HepG2 (cell line): ENCODE results near the gene ANKZF1. TPM values are rescaled to one million over a fixed set of nuclear protein-coding genes. Genes with fewer than 3 reads are reported as not detected.
A peak's percentile ranks its signal among the peaks of the same experiment; 100 is the strongest.

Source experiments
- ARNT ChIP-seq: fragments of 450-650 bp; IDR thresholded peaks from 2 replicates; pipeline ENCODE4 v1.6.1; 2017
- ATM ChIP-seq: fragments of 450-650 bp; IDR thresholded peaks from 2 replicates; pipeline ENCODE4 v1.7.1; 2017; ENCODE audit warnings: mild to moderate bottlenecking, borderline replicate concordance
- FOSL2 ChIP-seq: sonication (generic); formaldehyde crosslinking; IDR thresholded peaks from 2 replicates; pipeline ENCODE4 v1.4.0; 2020; ENCODE audit warnings: missing genetic modification reagents
- HNRNPUL1 ChIP-seq: fragments of 200-400 bp; formaldehyde crosslinking; IDR thresholded peaks from 2 replicates; pipeline ENCODE4 v1.6.1; 2017; ENCODE audit warnings: low read depth, mild to moderate bottlenecking, low read length, moderate library complexity
- NBN ChIP-seq: fragments of 450-650 bp; conservative IDR thresholded peaks from 2 replicates; pipeline ENCODE4 v1.6.1; 2017
- POLR2A ChIP-seq, 2 experiments: IDR thresholded peaks; 2 replicates each; pipeline ENCODE4 v1.6.1; 2011; ENCODE audit warnings: low read depth in 2 of 2, low read length in 2 of 2, mild to moderate bottlenecking in 1 of 2, moderate library complexity in 1 of 2; ENCODE audit not compliant: insufficient read depth in 1 of 2
- RBM22 ChIP-seq: fragments of 200-400 bp; formaldehyde crosslinking; optimal IDR thresholded peaks from 2 replicates; pipeline ENCODE3; 2017; ENCODE audit warnings: mild to moderate bottlenecking, low read length, moderate library complexity
- SAFB2 ChIP-seq: sonication (generic); formaldehyde crosslinking; IDR thresholded peaks from 2 replicates; pipeline ENCODE4 v1.5.1; 2020; ENCODE audit warnings: missing genetic modification reagents, low read depth, mild to moderate bottlenecking, borderline replicate concordance
- YEATS4 ChIP-seq: sonication (generic); formaldehyde crosslinking; IDR thresholded peaks from 2 replicates; pipeline ENCODE4 v1.4.0; 2020; ENCODE audit warnings: missing genetic modification reagents, borderline replicate concordance
- ZBTB7A ChIP-seq: sonication (generic); formaldehyde crosslinking; IDR thresholded peaks from 2 replicates; pipeline ENCODE4 v1.8.0; 2022; ENCODE audit warnings: mild to moderate bottlenecking, missing genetic modification reagents
- ZNF138 ChIP-seq: sonication (generic); formaldehyde crosslinking; IDR thresholded peaks from 2 replicates; pipeline ENCODE4 v1.5.0; 2020; ENCODE audit warnings: mild to moderate bottlenecking, low read depth, missing genetic modification reagents
- ZNF550 ChIP-seq: sonication (generic); formaldehyde crosslinking; IDR thresholded peaks from 2 replicates; pipeline ENCODE4 v1.4.0; 2020; ENCODE audit warnings: mild to moderate bottlenecking, missing genetic modification reagents, borderline replicate concordance
- ZNF616 ChIP-seq: sonication (generic); formaldehyde crosslinking; IDR thresholded peaks from 2 replicates; pipeline ENCODE4 v1.5.0; 2020; ENCODE audit warnings: low read depth, mild to moderate bottlenecking, missing genetic modification reagents
- ZNF781 ChIP-seq: sonication (generic); formaldehyde crosslinking; IDR thresholded peaks from 2 replicates; pipeline ENCODE4 v1.5.1; 2020; ENCODE audit warnings: borderline replicate concordance, mild to moderate bottlenecking, missing genetic modification reagents; ENCODE audit errors: not compliant biosample characterization
- polyA plus RNA-seq, 8 experiments: library from polyadenylated mRNA; depleted of rRNA in 3 of 8; stranded (reverse) in 7 of 8; unstranded in 1 of 8; fragments of >200 nt; fragmentation: Illumina TruSeq in 4 of 8; extraction: Trizol in 4 of 8; gene quantifications; 2 replicates each; pipeline versions ENCODE4 v1.2.1 to v1.2.3, GENCODE V29; 2011 to 2016; ENCODE audit warnings: low read depth in 4 of 8, missing spikeins in 1 of 8, mixed read lengths in 1 of 8; ENCODE audit not compliant: insufficient read depth in 1 of 8
- total RNA-seq, 5 experiments: library from RNA; depleted of rRNA; stranded (reverse); fragments of >200 nt; fragmentation: Illumina TruSeq; extraction: Trizol; gene quantifications; 2 replicates each; pipeline ENCODE4 v1.2.3, GENCODE V29; 2016; ENCODE audit warnings: low read depth in 1 of 5
- TF ChIP-seq, protein P1 (sequence below): sonication (generic); formaldehyde crosslinking; IDR thresholded peaks from 2 replicates; pipeline ENCODE4 v1.4.0; 2020; ENCODE audit warnings: missing genetic modification reagents
- TF ChIP-seq, protein P2 (sequence below): sonication (generic); formaldehyde crosslinking; IDR thresholded peaks from 2 replicates; pipeline ENCODE4 v1.4.0; 2020; ENCODE audit warnings: missing genetic modification reagents, borderline replicate concordance
- TF ChIP-seq, protein P3 (sequence below): sonication (generic); formaldehyde crosslinking; IDR thresholded peaks from 2 replicates; pipeline ENCODE4 v1.4.0; 2020; ENCODE audit warnings: missing genetic modification reagents
- TF ChIP-seq, protein P4 (sequence below): sonication (generic); formaldehyde crosslinking; IDR thresholded peaks from 2 replicates; pipeline ENCODE4 v1.4.0; 2020; ENCODE audit warnings: low read depth, missing genetic modification reagents
- TF ChIP-seq, protein P5 (sequence below): fragments of 450-650 bp; IDR thresholded peaks from 2 replicates; pipeline ENCODE4 v1.6.1; 2016

ANKZF1 gene
- total and polyA plus RNA-seq, 2 of the 13 experiments (the other 11 are each of a cell fraction or from before 2014, with no cell fraction given), result 25.3 to 128 TPM

DNA sequence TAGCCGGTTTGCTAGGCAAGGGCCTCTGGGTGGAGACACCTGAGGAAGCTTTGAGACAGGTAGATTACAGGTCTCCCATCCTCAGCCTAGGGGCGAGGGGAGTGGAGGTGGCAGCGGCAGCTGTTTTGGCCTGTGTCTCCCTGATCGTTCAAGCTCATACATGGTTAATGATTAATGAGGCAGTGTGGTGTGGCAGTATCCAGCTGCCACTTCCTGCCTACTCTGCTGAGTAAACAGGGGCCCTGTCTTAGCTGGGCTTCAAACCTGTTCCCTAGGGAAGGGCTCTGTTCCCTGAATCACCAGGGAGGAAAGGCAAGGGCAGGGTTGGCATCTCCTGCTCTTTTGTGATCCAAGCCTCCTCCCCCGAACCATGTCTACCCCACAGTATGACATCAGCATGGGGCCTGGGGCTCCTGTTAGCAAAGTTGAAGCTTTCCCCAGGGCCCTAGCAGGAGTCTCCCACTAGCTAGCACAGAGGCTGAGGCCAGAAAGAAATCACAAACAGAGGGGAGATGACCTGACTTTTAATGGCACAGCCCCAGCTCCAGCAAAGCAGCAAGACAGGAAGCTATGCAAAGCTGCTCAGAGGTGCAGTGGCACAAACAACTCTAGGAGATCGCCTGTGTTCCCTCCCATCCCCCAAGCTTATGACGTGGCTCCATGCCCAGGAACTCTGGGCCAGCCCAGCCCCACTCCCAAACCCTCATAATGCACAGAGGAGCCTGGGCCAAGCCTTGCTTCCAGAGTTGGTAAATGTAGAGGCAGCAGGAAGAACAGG lies 19.8 kb downstream of the ANKZF1 start (continued):
- TF ChIP-seq, protein P1, sequence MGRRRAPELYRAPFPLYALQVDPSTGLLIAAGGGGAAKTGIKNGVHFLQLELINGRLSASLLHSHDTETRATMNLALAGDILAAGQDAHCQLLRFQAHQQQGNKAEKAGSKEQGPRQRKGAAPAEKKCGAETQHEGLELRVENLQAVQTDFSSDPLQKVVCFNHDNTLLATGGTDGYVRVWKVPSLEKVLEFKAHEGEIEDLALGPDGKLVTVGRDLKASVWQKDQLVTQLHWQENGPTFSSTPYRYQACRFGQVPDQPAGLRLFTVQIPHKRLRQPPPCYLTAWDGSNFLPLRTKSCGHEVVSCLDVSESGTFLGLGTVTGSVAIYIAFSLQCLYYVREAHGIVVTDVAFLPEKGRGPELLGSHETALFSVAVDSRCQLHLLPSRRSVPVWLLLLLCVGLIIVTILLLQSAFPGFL (CRISPR knock-in tag), result no peak
- TF ChIP-seq NBN (no peak), POLR2A (IDR thresholded peaks at IDR 0.05; ENCODE audit: insufficient read depth in 1 of 2, low read depth in 2 of 2, low read length in 2 of 2) (0 out of 4 replicates have a peak, but pooled peaks of 1 of the 2 experiments have one; percentile 31), ZNF550 (0 out of 2 replicates have a peak, but pooled peaks have one; percentile 55), ZNF616 (CRISPR knock-in tag) (0 out of 2 replicates have a peak, but pooled peaks have one; percentile 30), ZNF781 (no peak), ZNF138 (no peak), ZBTB7A (CRISPR knock-in tag) (no peak; the same call in 1 of the 2 replicates), FOSL2 (CRISPR knock-in tag) (peak; percentile 55), RBM22 (peak; percentile 88), SAFB2 (no peak; the same call in 1 of the 2 replicates), ARNT (no peak), YEATS4 (peak; percentile 76; the same call in 1 of the 2 replicates), ATM (no peak), HNRNPUL1 (peak; percentile 90; the same call in 1 of the 2 replicates)
- TF ChIP-seq, protein P2, sequence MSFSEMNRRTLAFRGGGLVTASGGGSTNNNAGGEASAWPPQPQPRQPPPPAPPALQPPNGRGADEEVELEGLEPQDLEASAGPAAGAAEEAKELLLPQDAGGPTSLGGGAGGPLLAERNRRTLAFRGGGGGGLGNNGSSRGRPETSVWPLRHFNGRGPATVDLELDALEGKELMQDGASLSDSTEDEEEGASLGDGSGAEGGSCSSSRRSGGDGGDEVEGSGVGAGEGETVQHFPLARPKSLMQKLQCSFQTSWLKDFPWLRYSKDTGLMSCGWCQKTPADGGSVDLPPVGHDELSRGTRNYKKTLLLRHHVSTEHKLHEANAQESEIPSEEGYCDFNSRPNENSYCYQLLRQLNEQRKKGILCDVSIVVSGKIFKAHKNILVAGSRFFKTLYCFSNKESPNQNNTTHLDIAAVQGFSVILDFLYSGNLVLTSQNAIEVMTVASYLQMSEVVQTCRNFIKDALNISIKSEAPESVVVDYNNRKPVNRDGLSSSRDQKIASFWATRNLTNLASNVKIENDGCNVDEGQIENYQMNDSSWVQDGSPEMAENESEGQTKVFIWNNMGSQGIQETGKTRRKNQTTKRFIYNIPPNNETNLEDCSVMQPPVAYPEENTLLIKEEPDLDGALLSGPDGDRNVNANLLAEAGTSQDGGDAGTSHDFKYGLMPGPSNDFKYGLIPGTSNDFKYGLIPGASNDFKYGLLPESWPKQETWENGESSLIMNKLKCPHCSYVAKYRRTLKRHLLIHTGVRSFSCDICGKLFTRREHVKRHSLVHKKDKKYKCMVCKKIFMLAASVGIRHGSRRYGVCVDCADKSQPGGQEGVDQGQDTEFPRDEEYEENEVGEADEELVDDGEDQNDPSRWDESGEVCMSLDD (CRISPR knock-in tag), result no peak
- TF ChIP-seq, protein P3, sequence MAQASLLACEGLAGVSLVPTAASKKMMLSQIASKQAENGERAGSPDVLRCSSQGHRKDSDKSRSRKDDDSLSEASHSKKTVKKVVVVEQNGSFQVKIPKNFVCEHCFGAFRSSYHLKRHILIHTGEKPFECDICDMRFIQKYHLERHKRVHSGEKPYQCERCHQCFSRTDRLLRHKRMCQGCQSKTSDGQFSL, result no peak
- TF ChIP-seq, protein P4, sequence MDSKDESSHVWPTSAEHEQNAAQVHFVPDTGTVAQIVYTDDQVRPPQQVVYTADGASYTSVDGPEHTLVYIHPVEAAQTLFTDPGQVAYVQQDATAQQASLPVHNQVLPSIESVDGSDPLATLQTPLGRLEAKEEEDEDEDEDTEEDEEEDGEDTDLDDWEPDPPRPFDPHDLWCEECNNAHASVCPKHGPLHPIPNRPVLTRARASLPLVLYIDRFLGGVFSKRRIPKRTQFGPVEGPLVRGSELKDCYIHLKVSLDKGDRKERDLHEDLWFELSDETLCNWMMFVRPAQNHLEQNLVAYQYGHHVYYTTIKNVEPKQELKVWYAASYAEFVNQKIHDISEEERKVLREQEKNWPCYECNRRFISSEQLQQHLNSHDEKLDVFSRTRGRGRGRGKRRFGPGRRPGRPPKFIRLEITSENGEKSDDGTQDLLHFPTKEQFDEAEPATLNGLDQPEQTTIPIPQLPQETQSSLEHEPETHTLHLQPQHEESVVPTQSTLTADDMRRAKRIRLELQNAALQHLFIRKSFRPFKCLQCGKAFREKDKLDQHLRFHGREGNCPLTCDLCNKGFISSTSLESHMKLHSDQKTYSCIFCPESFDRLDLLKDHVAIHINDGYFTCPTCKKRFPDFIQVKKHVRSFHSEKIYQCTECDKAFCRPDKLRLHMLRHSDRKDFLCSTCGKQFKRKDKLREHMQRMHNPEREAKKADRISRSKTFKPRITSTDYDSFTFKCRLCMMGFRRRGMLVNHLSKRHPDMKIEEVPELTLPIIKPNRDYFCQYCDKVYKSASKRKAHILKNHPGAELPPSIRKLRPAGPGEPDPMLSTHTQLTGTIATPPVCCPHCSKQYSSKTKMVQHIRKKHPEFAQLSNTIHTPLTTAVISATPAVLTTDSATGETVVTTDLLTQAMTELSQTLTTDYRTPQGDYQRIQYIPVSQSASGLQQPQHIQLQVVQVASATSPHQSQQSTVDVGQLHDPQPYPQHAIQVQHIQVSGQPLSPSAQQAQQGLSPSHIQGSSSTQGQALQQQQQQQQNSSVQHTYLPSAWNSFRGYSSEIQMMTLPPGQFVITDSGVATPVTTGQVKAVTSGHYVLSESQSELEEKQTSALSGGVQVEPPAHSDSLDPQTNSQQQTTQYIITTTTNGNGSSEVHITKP (CRISPR knock-in tag), result peak; percentile 52; the same call in 1 of the 2 replicates
- TF ChIP-seq, protein P5, sequence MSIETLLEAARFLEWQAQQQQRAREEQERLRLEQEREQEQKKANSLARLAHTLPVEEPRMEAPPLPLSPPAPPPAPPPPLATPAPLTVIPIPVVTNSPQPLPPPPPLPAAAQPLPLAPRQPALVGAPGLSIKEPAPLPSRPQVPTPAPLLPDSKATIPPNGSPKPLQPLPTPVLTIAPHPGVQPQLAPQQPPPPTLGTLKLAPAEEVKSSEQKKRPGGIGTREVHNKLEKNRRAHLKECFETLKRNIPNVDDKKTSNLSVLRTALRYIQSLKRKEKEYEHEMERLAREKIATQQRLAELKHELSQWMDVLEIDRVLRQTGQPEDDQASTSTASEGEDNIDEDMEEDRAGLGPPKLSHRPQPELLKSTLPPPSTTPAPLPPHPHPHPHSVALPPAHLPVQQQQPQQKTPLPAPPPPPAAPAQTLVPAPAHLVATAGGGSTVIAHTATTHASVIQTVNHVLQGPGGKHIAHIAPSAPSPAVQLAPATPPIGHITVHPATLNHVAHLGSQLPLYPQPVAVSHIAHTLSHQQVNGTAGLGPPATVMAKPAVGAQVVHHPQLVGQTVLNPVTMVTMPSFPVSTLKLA, result no peak
